Posterior vena cava (tissue), 2 donors: Measurements from ENCODE around the gene OR2T29. TPM values are rescaled to one million over a fixed set of nuclear protein-coding genes. Genes with fewer than 3 reads are reported as not detected.
"Not testable (repeated sequence)": the region's sequence is repeated elsewhere in the genome, so short reads cannot be mapped to it uniquely, and the experiment has no call there.

Experiments used
- DNase-seq: peaks from one replicate; pipeline ENCODE4 v3.0.0-alpha.2; 2020; ENCODE audit warnings: low spot score
- intact Hi-C, 2 donors: fragments of 100-400 bp; cut with DNase I; formaldehyde crosslinking; loops; one replicate each; pipeline versions ENCODE4 v1.14.1 to v1.14.2; 2022 to 2023
- long read RNA-seq, 2 donors: library from polyadenylated mRNA; unstranded; transcript quantifications; one replicate each; pipeline ENCODE4 v2.0.0, GENCODE V29; 2020 to 2021
- total RNA-seq, 2 donors: library from RNA; stranded (reverse); fragmentation: NEBNext Ultra II Directional; extraction: Animal tissue kit (Norgen Biotek cat#: 25700); gene quantifications; one replicate each; pipeline ENCODE4 v1.2.1, GENCODE V29; 2021
- donor health status: DM: yes; HTN: yes; CAD: no.
- donor health status: DM: yes; HTN: yes; CAD: no.

OR2T29 gene, protein sequence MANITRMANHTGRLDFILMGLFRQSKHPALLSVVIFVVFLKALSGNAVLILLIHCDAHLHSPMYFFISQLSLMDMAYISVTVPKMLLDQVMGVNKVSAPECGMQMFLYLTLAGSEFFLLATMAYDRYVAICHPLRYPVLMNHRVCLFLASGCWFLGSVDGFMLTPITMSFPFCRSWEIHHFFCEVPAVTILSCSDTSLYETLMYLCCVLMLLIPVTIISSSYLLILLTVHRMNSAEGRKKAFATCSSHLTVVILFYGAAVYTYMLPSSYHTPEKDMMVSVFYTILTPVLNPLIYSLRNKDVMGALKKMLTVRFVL
- not detected for total RNA-seq
- long read RNA-seq, donor 1, result 0 reads
- long read RNA-seq, donor 2, result 0 reads

DNA sequence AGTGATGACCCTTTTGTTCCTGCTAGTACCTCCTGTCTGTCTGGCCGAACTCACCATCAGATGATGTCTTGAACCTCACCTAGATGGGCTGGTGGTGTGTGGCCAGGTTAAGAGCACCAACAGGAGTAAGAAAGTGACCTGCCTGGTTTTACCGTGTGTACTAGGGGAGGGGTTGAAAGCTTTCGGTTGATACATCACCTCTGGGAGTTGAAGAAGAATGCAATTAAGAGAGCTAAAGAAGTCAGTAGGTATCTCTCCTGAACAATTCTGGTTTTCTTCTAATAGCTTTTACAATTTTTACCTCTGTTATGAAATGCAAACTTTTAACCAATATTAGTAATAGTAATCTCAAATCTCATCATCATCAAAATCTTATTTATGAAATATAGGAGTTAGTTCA lies at the start of gene OR2T29:
TSS of gene OR2T29 (minus strand) at position 101 of the 400 bp plus-strand sequence. CDS start 3,281 bp downstream, outside the sequence.
- intact Hi-C loops, DNase-seq: not testable (repeated sequence)

DNA sequence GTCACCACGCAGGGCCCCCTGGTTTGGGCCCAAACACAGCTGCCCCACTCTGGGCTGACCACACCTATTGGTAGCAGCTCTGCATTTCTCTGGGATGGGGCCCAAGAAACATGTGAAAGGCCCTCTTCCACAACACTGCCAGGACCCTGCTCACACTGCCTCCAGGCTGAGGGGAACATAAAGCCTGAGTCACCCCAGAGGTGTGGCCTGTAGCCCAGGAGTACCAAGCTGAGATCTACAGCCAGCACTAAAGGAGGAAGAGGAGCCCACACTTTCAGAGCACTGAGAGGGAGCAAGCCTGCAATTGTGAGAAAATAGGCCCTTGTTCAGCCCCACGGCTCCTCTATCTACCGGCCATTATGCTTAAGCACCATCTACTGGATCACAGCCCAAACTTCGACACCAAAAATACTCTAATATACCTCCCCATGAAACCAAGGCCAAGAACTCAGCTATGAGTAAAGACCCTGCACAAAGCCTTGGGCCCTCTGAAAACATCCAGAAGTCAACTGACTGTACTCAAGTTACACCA lies 49.4 kb upstream of the OR2T29 start:
- DNase-seq, result no peak
- intact Hi-C loops, result no loop called here

DNA sequence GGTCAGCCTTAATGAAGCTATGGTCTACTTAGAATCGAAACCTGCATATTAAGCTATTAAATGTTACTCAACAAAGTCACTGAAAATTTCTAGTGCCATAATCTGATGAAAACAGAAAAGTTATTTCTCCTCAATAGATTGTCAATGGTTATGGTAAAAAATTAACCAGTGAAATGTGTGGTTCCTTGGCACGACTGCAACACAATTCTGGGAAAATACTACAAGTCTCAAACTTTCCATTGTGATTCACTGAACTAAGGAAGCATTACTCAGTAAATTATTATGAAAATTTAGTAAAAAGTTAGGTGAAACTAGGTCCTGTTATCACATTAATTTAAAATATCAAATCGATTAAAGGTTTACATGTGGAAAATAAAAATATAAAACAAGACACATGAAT lies 47.7 kb upstream of the OR2T29 start:
- intact Hi-C loops, result no loop called here
- DNase-seq, result no peak

DNA sequence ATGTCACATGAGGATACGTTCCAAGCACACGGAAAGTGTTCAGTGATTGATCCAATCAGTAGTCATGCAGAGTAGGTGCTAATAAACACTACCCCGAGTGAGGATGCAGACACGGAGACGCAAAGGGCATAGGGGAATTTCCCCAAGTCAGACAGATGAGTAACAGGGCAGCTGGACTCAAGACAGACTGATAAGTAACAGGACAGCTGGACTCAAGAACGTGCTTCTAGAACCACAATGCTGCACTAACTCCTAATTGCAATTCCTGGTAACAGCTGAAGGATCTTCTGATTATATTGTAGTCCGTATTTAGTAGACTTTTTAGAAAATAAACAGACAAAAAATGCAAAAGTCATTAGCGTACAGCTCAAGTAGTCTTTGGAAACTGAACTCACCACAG lies 36.8 kb upstream of the OR2T29 start:
- intact Hi-C loops, result no loop called here
- no peak for DNase-seq

DNA sequence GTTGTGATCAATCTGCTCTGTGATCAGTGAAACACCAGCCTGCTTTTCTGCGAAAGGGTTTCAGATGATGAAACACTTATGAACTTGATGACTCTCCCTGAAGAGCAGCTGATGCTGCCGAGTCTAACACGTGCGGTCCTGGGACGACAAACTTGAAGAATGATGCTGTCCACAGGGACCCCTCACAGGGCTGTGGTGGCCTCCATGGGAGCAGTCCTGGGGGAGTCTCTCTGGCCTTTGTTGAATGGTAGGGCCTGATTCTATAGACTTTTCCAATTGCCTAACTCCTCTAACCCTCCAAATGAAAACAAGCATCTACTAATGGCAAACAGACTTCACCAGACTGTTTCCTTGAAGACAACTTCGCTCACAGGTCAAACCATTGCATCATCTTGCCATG lies 35.0 kb upstream of the OR2T29 start, which contains the start of gene OR2T10:
TSS of gene OR2T10 (minus strand) at position 112 of the 400 bp plus-strand sequence. CDS start 3,932 bp downstream, outside the sequence.
- intact Hi-C loops, result no loop called here
- DNase-seq, result no peak

DNA sequence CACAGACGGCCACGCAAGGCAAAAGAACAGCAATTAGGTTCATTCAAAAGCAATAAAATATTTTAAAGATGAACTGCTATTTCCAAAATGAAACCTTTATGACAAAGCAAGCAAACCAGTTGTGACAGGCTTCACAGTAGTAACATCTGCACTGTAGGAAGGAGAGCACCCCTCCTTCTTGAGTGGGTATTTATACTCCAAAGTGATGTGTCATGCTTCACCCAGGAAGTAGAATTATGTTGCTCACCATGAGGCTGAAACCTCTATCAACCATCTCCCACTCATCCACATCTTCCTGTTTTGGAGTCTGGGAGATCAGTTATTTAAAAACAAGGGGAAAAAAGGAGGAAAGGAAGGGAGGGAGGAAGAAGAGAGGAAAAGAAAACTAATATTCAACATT lies 34.0 kb upstream of the OR2T29 start:
- DNase-seq, result no peak
- intact Hi-C loops, result no loop called here

DNA sequence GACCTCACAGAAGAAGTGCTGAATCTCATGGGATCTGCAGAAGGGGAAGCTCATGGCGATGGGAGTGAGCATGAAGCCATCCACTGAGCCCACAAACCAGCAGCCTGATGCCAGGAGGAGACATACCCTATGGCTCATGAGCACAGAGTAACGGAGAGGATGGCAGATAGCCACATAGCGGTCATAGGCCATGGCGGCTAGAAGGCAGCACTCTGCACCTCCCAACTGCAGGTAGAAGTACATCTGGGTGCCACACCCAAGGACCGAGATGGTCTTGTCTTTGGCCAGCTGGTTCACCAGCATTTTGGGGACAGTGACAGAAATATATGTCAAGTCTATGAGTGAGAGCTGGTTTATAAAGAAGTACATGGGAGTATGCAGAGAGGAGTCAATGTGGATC lies 30.7 kb upstream of the OR2T29 start:
- peak; percentile 55 for DNase-seq
- intact Hi-C loops, result no loop called here

DNA sequence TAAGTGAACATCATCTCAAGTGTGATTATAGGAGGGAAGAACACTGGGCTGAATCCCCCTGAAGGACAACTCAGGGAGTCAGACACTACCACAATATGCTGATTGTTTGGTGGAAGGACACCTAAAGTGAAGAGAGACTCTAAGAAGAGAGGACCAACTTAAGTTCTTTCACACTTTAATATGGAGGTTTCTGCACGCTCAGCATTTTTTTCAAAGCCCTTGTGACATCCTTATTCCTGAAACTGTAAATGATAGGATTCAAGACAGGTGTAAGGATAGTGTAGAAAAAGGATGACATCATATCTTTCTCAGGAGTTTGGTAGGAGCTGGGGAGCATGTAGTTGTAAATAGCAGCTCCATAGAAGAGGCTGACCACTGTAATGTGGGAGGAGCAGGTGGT lies 30.1 kb upstream of the OR2T29 start:
- no peak for DNase-seq
- intact Hi-C loops, result no loop called here

DNA sequence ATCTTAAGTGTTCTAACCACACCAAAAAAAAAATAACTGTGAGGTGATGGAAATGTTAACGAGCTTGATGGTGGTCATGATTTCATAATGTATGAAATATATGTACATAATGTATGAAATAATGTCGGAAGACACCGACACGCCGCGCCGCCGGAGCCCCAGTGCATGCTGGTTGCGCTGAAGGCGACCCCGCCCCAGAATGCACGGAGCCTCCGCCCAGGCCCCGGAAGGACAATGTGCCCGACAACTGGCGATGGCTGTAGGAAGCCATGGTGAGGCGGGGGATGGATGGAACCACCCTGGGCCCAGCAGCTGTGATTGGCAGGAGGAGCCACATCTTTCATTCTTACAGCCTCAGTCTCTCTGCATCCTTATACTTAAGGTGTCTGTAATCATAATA lies 27.5 kb upstream of the OR2T29 start:
- DNase-seq, result peak; percentile 70
- intact Hi-C loops, result no loop called here

DNA sequence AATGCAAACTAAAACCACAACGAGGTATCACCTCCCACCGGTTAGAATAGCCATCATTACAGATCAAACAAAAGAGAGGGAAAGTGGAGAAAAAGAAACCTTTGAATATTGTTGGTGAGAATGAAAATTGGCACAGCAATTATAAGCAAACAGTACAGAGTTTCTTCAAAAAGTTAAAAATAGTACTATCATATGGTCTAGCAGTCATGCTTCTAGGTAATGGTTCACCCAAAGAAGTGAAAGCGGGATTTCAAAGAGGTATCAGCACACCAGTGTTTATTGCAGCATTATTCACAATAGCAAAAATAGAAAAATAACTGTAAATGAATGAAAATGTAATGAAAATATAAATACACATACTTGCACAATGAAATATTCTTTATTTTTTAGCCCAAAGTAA lies 26.8 kb upstream of the OR2T29 start:
- DNase-seq, result no peak
- intact Hi-C loops, result no loop called here

DNA sequence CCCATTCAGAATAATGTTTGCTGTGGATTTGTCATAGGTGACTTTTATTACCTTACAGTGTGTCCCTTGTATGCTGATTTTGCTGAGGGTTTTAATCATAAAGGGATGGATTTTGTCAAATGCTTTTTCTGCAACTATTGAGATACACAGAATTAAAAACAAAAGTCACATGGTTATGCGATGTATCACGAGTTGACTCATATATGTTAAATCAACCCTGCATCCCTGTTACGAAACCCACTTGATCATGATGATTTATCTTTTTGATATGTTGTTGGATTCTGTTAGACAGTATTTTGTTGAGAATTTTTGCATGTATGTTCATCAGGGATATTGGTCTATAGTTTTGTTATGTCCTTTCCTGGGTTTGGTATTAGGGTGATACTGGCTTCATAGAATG lies 22.7 kb upstream of the OR2T29 start:
- intact Hi-C loops, result no loop called here
- no peak for DNase-seq

DNA sequence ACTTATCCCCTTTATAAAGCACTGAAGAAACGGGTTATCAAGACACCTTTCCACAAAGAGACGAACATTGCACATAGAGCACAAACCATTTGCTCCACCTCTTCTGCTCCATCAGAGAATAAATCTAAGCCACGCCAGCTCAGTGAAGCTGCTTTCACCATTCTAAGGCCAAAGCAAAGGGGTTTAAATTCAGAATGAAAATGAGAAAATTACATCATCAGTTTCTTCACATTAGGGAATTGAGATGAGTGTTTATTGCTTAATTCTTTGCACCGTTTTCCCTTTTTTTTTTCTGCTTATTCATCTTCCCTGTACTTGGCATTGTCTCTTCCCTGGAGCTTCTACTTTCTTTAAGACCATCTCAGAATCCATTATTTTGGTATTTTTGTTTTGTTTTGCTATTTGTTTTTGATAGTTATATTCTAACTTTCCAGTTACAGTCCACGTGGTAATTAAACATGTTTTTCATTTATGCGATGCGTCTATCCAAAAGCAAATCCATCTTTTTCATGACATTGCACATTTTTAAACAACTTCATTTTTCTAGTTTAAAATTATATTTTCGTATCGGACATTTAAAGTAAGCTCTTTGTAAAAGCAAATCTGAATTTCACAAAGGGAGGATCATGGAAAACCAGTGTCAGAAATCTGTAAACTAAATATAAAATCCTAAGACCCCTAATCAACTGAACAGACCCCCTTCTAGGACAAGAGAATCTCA lies 13.8 kb upstream of the OR2T29 start:
- no peak for DNase-seq
- intact Hi-C loops, result no loop called here

DNA sequence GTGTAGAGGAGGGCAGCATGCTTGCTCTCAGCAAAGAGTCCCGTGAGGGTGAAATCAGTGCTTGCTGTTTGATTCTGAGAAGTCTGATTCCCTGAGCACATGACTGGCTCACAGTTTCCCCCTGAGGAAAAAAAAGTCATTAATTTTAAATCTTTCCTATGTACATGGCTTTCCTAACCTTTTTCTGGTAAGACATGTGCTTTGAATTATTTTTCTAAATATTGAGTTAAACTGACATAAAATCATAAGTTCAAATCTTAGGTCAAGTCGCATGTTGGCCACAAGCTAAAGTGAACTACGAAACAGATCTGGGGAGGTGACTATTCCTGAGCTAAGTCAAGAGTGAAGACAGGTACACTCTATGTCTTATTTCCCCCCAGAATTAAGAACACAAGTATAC lies 12.1 kb upstream of the OR2T29 start, which contains the start of gene OR2T34:
TSS of gene OR2T34 (minus strand) at position 101 of the 400 bp plus-strand sequence. CDS start at position 101, 0 bp downstream.
- not testable (repeated sequence) for DNase-seq

DNA sequence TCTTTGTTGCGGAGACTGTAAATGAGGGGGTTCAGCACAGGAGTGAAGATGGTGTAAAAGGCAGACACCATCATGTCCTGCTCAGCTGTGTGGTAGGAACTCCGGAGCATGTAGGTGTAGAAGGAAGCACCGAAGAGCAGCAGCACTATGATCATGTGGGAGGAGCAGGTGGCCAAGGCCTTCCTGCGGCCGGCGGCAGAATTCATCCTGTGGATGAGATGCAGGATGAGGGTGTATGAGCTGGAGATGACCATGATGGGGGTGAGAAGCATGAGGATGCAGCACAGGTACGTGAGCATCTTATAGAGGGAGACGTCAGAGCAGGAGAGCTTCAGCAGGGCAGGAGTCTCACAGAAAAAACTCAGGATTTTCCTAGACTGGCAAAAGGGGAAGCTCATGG lies 11.3 kb upstream of the OR2T29 start:
- DNase-seq, intact Hi-C loops: not testable (repeated sequence)

More for the DNA sequence above, 12.1 kb upstream of the OR2T29 start, which contains the start of gene OR2T34:
- intact Hi-C loops, result not testable (repeated sequence)

DNA sequence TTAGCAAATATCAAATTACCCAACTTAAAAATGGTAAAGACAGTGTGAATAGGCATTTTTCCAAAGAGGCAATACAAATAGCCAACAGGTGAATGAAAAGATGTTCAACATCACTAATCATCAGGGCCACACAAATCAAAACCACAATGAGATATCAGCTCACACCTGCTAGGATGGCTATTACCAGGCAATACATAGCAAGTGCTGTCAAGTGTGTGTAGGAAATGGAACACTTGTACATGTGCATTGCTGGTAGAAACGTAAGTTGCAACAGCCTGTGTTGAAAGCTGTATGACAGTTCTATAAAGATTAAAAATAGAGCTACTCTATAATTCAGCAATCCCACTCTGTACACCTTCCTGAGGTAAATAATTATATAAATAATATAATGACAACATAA lies 9.5 kb upstream of the OR2T29 start:
- DNase-seq, result not testable (repeated sequence)

DNA sequence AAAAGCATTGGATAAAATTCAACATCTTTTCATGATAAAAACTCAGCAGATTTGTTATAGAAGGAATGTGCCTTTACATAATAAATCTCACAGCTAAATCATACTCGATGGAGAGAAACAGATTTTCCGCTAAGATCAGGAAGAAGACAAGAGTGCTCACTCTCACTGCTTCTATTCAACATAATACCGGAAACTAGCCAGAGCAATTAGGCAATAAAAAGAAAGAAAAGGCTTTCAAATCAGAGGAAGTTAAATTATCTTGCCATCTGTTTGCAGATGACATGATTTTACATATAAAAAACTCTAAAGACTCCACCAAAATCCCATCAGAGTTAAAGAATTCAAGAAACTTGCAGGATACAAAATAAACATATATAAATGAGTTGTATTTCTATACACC lies 8.2 kb upstream of the OR2T29 start:
- intact Hi-C loops, DNase-seq: not testable (repeated sequence)

More for the DNA sequence above, 9.5 kb upstream of the OR2T29 start:
- intact Hi-C loops, result not testable (repeated sequence)

DNA sequence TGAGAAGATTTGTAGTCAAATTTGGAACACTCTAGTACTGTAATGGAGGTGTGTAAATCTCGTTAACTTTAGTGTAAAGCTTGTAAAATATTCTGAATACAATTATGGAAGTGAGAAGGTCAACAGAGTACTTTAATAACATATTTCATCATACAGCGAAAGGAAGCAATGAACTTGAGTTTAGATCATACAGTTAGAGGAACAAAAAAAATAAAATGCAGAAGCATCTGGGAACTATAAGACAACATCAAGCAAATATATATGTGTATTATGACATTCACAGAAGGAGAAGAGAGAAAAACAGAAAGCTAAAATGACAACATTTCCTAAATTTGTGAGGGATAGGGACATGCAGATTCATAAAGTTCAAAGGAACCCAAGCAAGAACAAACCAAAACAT lies 6.5 kb upstream of the OR2T29 start:
- intact Hi-C loops, DNase-seq: not testable (repeated sequence)

DNA sequence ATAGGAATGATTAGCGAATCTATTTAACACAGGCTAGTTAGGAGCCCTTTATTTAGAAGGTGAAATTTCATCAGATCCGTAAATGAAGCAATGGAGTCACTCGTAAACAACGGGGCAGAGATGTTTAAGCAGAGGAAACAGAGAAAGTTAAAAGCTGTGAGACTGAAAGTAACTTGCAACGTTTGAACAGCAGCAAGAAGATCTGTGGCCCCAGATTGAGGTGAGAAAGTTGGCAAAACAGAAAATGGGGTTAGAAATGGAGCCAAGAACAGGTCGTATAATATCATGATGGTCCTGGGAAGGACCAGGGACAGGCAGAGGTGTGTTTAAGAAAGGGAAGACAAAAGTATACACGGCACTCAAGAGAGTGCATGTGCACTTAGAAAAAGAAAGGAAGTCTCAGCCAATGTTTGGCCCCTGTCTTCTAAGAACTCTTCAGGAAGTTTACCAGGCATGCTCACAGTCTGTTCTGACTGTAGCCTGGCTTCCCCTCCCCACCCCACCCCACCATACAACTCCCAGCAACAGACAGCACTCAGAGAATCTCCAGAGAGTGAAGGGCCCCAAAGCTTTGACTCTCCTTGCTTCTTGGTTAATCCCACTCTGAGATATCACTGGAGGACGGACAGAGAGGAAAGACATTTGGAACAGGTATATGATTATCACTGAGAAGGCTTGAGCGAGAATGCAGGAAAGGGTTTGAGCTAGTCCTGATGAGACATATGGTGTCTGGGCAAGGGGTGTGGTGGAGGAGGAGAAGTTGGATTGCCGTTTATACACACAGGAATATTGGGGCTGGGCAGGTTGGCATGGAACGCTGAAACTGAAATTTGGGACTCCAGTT lies 3.2 kb upstream of the OR2T29 start:
- DNase-seq, intact Hi-C loops: not testable (repeated sequence)

DNA sequence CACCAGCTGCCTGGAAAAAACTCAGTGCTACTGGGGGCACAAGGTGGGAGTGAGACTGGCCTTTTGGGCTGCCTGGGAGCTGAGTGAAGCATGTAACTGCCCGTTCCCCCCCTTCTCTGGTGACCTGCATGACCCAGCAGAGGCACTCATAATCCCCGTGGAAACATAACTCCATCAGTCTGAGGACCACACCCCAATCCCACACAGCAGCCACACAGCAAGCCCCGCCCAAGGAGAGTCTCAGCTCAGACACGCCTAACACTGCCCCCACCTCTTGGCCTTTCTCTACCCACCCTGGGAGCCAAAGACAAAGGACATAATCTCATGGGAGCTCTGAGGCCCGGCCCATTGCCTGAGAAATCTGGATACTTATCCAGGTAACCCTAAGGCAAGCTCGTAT lies 11.5 kb downstream of the OR2T29 start:
- DNase-seq, intact Hi-C loops: not testable (repeated sequence)
